K562 (cell line): ENCODE data around the gene FAM83D. TPM values are rescaled to one million over a fixed set of nuclear protein-coding genes. Genes with fewer than 3 reads are reported as not detected.
A peak's percentile ranks its signal among the peaks of the same experiment; 100 is the strongest.

ENCODE experiments used
- ARNT ChIP-seq, 2 experiments: fragments of 450-650 bp; IDR thresholded peaks; 2 replicates each; pipeline ENCODE4 v1.6.1; 2016; ENCODE audit warnings: mild to moderate bottlenecking in 1 of 2
- CBFB ChIP-seq: sonication (generic); formaldehyde crosslinking; IDR thresholded peaks from 2 replicates; pipeline ENCODE4 v1.4.0; 2020; ENCODE audit warnings: mild to moderate bottlenecking, missing genetic modification reagents
- HSF4 ChIP-seq: fragments of 250-450 bp; sonication (Bioruptor Pico); IDR thresholded peaks from 2 replicates; pipeline ENCODE4 v2.1.2; 2022; ENCODE audit warnings: mild to moderate bottlenecking, moderate library complexity, borderline replicate concordance
- KAT8 ChIP-seq: fragments of 450-650 bp; IDR thresholded peaks from 2 replicates; pipeline ENCODE4 v1.6.1; 2016; ENCODE audit warnings: low read depth, mild to moderate bottlenecking
- MTA3 ChIP-seq: fragments of 450-650 bp; formaldehyde crosslinking; IDR thresholded peaks from 2 replicates; pipeline ENCODE4 v1.6.1; 2017; ENCODE audit warnings: mild to moderate bottlenecking, borderline replicate concordance
- NFXL1 ChIP-seq: fragments of 450-650 bp; formaldehyde crosslinking; IDR thresholded peaks from 2 replicates; pipeline ENCODE4 v1.4.0; 2021; ENCODE audit warnings: mild to moderate bottlenecking
- NR2F6 ChIP-seq: fragments of 450-650 bp; formaldehyde crosslinking; IDR thresholded peaks from 2 replicates; pipeline ENCODE4 v1.4.0; 2020; ENCODE audit warnings: mild to moderate bottlenecking
- PHF20 ChIP-seq: fragments of 450-650 bp; IDR thresholded peaks from 2 replicates; pipeline ENCODE4 v1.6.1; 2018; ENCODE audit not compliant: partially characterized antibody
- PTRF ChIP-seq: fragments of 450-650 bp; IDR thresholded peaks from 2 replicates; pipeline ENCODE4 v1.6.1; 2016; ENCODE audit warnings: mild to moderate bottlenecking, missing genetic modification characterization, missing compliant biosample characterization
- PTTG1 ChIP-seq: fragments of 450-650 bp; IDR thresholded peaks from 2 replicates; pipeline ENCODE4 v1.6.1; 2016; ENCODE audit warnings: low read depth, mild to moderate bottlenecking, missing genetic modification characterization, missing compliant biosample characterization
- SMARCB1 ChIP-seq: IDR thresholded peaks from 2 replicates; pipeline ENCODE4 v1.6.1; 2011; ENCODE audit warnings: improper control_type of control experiment, low read depth; ENCODE audit not compliant: insufficient read length
- TCF3 ChIP-seq: sonication (generic); formaldehyde crosslinking; IDR thresholded peaks from 2 replicates; pipeline ENCODE4 v1.4.0; 2020; ENCODE audit warnings: mild to moderate bottlenecking, missing genetic modification reagents
- ZNF232 ChIP-seq: sonication (generic); formaldehyde crosslinking; IDR thresholded peaks from 2 replicates; pipeline ENCODE4 v1.8.0; 2022; ENCODE audit warnings: mild to moderate bottlenecking, missing genetic modification reagents
- polyA plus RNA-seq, 8 experiments: library from polyadenylated mRNA; depleted of rRNA in 4 of 8; stranded (reverse) in 5 of 8; unstranded in 3 of 8; fragments of >200 nt; fragmentation: Nextera tagmentation in 2 of 8; fragmentation: Illumina TruSeq in 1 of 8; extraction: Ambion mirVana in 2 of 8; extraction: Trizol in 1 of 8; gene quantifications; 2 replicates each; pipeline versions ENCODE4 v1.2.1 to v1.2.3, GENCODE V29; 2011 to 2014; ENCODE audit warnings: inconsistent platforms in 1 of 8, missing spikeins in 1 of 8
- total RNA-seq, 7 experiments: library from RNA; depleted of rRNA in 6 of 7; stranded (reverse); fragments of >200 nt in 6 of 7; fragmentation: Illumina TruSeq in 2 of 7; extraction: Trizol in 2 of 7; gene quantifications; 2 replicates each; pipeline versions ENCODE4 v1.2.1 to v1.2.3, GENCODE V29; 2011 to 2021; ENCODE audit warnings: low replicate concordance in 1 of 7
- TF ChIP-seq, protein P1 (sequence below): fragments of 450-650 bp; IDR thresholded peaks from one replicate; pipeline ENCODE4 v1.6.1; 2018; ENCODE audit warnings: mild to moderate bottlenecking, moderate library complexity; ENCODE audit not compliant: partially characterized antibody
- TF ChIP-seq, protein P2 (sequence below): fragments of 450-650 bp; IDR thresholded peaks from 2 replicates; pipeline ENCODE4 v1.6.1; 2017; ENCODE audit warnings: mild to moderate bottlenecking, moderate library complexity
- TF ChIP-seq, protein P3 (sequence below): fragments of 250-450 bp; sonication (Bioruptor Pico); IDR thresholded peaks from 2 replicates; pipeline ENCODE4 v1.4.0; 2020; ENCODE audit warnings: mild to moderate bottlenecking, moderate library complexity
- TF ChIP-seq, protein P4 (sequence below): fragments of 450-650 bp; IDR thresholded peaks from 2 replicates; pipeline ENCODE4 v1.7.0; 2016; ENCODE audit warnings: borderline replicate concordance

FAM83D gene
- total and polyA plus RNA-seq, 9 of the 15 experiments (the other 6 are each of a cell fraction or from before 2014, with no cell fraction given): 8.2 to 66.1 (median 43.5) TPM

DNA sequence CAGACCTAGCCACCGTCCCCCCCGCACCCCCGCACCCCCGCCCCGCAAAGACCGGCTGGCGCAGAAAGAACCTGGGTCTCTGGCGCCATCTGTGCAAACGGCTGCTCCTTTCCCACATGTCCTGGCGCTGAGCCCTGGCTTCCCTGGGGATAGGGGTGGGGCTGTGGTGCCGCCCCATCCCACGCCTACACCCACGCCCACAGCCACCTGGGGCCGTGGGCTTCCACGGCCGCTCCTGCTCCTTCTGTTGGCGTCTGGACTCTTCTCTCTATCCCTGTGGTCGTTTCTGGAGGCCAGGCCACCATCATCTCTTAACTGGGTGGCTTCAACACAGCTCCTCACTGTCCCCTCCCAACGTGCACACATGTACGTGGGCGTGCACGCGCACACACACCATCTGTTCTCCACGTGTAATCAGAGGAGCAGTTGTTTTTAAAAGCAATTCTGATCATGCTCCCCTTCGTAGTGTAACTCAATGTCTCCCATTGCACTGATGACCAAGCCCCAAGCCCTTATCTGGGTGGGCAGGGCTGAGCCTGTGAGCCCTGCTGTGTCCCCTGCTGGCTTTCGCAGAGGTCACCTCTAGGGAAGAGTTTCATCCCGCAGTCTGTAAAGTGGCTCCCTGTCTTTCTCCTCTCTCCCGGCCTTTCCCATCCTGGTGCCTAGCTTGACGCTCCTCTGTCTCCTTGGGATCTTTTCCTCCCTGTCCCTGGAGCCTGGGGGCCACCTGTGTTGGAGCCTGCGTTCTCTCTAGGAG is 31.9 kb upstream of the FAM83D start (continued):
- TF ChIP-seq, protein P1, sequence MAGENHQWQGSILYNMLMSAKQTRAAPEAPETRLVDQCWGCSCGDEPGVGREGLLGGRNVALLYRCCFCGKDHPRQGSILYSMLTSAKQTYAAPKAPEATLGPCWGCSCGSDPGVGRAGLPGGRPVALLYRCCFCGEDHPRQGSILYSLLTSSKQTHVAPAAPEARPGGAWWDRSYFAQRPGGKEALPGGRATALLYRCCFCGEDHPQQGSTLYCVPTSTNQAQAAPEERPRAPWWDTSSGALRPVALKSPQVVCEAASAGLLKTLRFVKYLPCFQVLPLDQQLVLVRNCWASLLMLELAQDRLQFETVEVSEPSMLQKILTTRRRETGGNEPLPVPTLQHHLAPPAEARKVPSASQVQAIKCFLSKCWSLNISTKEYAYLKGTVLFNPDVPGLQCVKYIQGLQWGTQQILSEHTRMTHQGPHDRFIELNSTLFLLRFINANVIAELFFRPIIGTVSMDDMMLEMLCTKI: no peak
- no peak for TF ChIP-seq SMARCB1
- no peak for TF ChIP-seq KAT8
- no peak for TF ChIP-seq ZNF232
- no peak for TF ChIP-seq PTTG1 (tag)
- 0 out of 2 replicates have a peak, but pooled peaks have one; percentile 27 for TF ChIP-seq CBFB (CRISPR knock-in tag)
- no peak for TF ChIP-seq NR2F6 (CRISPR knock-in tag)
- TF ChIP-seq, protein P2, sequence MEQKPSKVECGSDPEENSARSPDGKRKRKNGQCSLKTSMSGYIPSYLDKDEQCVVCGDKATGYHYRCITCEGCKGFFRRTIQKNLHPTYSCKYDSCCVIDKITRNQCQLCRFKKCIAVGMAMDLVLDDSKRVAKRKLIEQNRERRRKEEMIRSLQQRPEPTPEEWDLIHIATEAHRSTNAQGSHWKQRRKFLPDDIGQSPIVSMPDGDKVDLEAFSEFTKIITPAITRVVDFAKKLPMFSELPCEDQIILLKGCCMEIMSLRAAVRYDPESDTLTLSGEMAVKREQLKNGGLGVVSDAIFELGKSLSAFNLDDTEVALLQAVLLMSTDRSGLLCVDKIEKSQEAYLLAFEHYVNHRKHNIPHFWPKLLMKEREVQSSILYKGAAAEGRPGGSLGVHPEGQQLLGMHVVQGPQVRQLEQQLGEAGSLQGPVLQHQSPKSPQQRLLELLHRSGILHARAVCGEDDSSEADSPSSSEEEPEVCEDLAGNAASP: no peak
- TF ChIP-seq, protein P3, sequence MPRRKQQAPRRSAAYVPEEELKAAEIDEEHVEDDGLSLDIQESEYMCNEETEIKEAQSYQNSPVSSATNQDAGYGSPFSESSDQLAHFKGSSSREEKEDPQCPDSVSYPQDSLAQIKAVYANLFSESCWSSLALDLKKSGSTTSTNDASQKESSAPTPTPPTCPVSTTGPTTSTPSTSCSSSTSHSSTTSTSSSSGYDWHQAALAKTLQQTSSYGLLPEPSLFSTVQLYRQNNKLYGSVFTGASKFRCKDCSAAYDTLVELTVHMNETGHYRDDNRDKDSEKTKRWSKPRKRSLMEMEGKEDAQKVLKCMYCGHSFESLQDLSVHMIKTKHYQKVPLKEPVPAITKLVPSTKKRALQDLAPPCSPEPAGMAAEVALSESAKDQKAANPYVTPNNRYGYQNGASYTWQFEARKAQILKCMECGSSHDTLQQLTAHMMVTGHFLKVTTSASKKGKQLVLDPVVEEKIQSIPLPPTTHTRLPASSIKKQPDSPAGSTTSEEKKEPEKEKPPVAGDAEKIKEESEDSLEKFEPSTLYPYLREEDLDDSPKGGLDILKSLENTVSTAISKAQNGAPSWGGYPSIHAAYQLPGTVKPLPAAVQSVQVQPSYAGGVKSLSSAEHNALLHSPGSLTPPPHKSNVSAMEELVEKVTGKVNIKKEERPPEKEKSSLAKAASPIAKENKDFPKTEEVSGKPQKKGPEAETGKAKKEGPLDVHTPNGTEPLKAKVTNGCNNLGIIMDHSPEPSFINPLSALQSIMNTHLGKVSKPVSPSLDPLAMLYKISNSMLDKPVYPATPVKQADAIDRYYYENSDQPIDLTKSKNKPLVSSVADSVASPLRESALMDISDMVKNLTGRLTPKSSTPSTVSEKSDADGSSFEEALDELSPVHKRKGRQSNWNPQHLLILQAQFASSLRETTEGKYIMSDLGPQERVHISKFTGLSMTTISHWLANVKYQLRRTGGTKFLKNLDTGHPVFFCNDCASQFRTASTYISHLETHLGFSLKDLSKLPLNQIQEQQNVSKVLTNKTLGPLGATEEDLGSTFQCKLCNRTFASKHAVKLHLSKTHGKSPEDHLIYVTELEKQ: no peak
- no peak for TF ChIP-seq PTRF (tag)
- no peak for TF ChIP-seq NFXL1 (CRISPR knock-in tag)
- TF ChIP-seq, protein P4, sequence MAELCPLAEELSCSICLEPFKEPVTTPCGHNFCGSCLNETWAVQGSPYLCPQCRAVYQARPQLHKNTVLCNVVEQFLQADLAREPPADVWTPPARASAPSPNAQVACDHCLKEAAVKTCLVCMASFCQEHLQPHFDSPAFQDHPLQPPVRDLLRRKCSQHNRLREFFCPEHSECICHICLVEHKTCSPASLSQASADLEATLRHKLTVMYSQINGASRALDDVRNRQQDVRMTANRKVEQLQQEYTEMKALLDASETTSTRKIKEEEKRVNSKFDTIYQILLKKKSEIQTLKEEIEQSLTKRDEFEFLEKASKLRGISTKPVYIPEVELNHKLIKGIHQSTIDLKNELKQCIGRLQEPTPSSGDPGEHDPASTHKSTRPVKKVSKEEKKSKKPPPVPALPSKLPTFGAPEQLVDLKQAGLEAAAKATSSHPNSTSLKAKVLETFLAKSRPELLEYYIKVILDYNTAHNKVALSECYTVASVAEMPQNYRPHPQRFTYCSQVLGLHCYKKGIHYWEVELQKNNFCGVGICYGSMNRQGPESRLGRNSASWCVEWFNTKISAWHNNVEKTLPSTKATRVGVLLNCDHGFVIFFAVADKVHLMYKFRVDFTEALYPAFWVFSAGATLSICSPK: no peak
- no peak for TF ChIP-seq MTA3
- no peak for TF ChIP-seq TCF3 (CRISPR knock-in tag)
- no peak for TF ChIP-seq HSF4 (CRISPR knock-in tag)
- no peak for TF ChIP-seq PHF20
- no peak for TF ChIP-seq ARNT (IDR thresholded peaks at IDR 0.05)
